Measurements from ENCODE around the gene PRR22. TPM values are rescaled to one million over a fixed set of nuclear protein-coding genes. Genes with fewer than 3 reads are reported as not detected.

The PRR22 gene
- total RNA-seq (2014; rRNA removed; shearing (Covaris generic)) = 2.0 and 3.1 TPM in 2 replicates
- polyA plus RNA-seq (2015; cell fraction: cytosol; rRNA removed) = 1.1 and 1.9 TPM in 2 replicates
- 18.8 and 21.0 TPM in 2 replicates for polyA plus RNA-seq (2015; cell fraction: nucleus; rRNA removed)

GRCh38 chr19:5784581-5785147 is at the start of gene PRR22:
Gene PRR22, minus strand, starts transcription at chr19:5784746. Its CDS starts 86 bp downstream, at chr19:5784660.
- in situ Hi-C loops (cut with HindIII; ENCODE audit: low pct_unique_long_range_greater_than_20kb, low sequenced_read_pairs) = no loop called here
- DNase-seq (ENCODE audit: low read depth, low spot score) = no peak

- in situ Hi-C loops (cut with HindIII; ENCODE audit: low pct_unique_long_range_greater_than_20kb, low sequenced_read_pairs) = no loop called here
- DNase-seq (ENCODE audit: low read depth, low spot score) = peak; percentile 26
Observed at GRCh38 chr19:5832527-5833216, 48.1 kb upstream of the PRR22 start.

- in situ Hi-C loops (cut with HindIII; ENCODE audit: low pct_unique_long_range_greater_than_20kb, low sequenced_read_pairs) = no loop called here
- no peak for DNase-seq (ENCODE audit: low read depth, low spot score)
Observed at GRCh38 chr19:5832061-5832460, 47.5 kb upstream of the PRR22 start.

- in situ Hi-C loops (cut with HindIII; ENCODE audit: low pct_unique_long_range_greater_than_20kb, low sequenced_read_pairs) = no loop called here
- DNase-seq (ENCODE audit: low read depth, low spot score) = no peak
Observed at GRCh38 chr19:5831159-5831558, 46.6 kb upstream of the PRR22 start.

GRCh38 chr19:5829567-5830310 is 45.2 kb upstream of the PRR22 start:
- in situ Hi-C loops (cut with HindIII; ENCODE audit: low pct_unique_long_range_greater_than_20kb, low sequenced_read_pairs) = no loop called here
- DNase-seq (ENCODE audit: low read depth, low spot score) = no peak

GRCh38 chr19:5828661-5829566 is 44.4 kb upstream of the PRR22 start:
- in situ Hi-C loops (cut with HindIII; ENCODE audit: low pct_unique_long_range_greater_than_20kb, low sequenced_read_pairs) = no loop called here
- DNase-seq (ENCODE audit: low read depth, low spot score) = no peak

- no peak for DNase-seq (ENCODE audit: low read depth, low spot score)
- in situ Hi-C loops (cut with HindIII; ENCODE audit: low pct_unique_long_range_greater_than_20kb, low sequenced_read_pairs) = no loop called here
Observed at GRCh38 chr19:5827891-5828660, 43.5 kb upstream of the PRR22 start.

GRCh38 chr19:5827342-5827890 is 42.9 kb upstream of the PRR22 start:
- DNase-seq (ENCODE audit: low read depth, low spot score) = no peak

GRCh38 chr19:5826531-5827341 is 42.2 kb upstream of the PRR22 start:
- DNase-seq (ENCODE audit: low read depth, low spot score) = no peak

More at GRCh38 chr19:5827342-5827890, 42.9 kb upstream of the PRR22 start:
- in situ Hi-C loops (cut with HindIII; ENCODE audit: low pct_unique_long_range_greater_than_20kb, low sequenced_read_pairs) = no loop called here

GRCh38 chr19:5825178-5825577 is 40.6 kb upstream of the PRR22 start:
- peak; percentile 76 for DNase-seq (ENCODE audit: low read depth, low spot score)

More at GRCh38 chr19:5826531-5827341, 42.2 kb upstream of the PRR22 start:
- in situ Hi-C loops (cut with HindIII; ENCODE audit: low pct_unique_long_range_greater_than_20kb, low sequenced_read_pairs) = no loop called here

GRCh38 chr19:5824751-5825150 is 40.2 kb upstream of the PRR22 start:
- in situ Hi-C loops (cut with HindIII; ENCODE audit: low pct_unique_long_range_greater_than_20kb, low sequenced_read_pairs) = no loop called here
- DNase-seq (ENCODE audit: low read depth, low spot score) = no peak

More at GRCh38 chr19:5825178-5825577, 40.6 kb upstream of the PRR22 start:
- in situ Hi-C loops (cut with HindIII; ENCODE audit: low pct_unique_long_range_greater_than_20kb, low sequenced_read_pairs) = no loop called here

- in situ Hi-C loops (cut with HindIII; ENCODE audit: low pct_unique_long_range_greater_than_20kb, low sequenced_read_pairs) = no loop called here
- peak; percentile 49 for DNase-seq (ENCODE audit: low read depth, low spot score)
Observed at GRCh38 chr19:5823579-5824281, 39.2 kb upstream of the PRR22 start.

GRCh38 chr19:5822181-5822844 is 37.8 kb upstream of the PRR22 start:
- in situ Hi-C loops (cut with HindIII; ENCODE audit: low pct_unique_long_range_greater_than_20kb, low sequenced_read_pairs) = no loop called here
- DNase-seq (ENCODE audit: low read depth, low spot score) = no peak

- DNase-seq (ENCODE audit: low read depth, low spot score) = no peak
- in situ Hi-C loops (cut with HindIII; ENCODE audit: low pct_unique_long_range_greater_than_20kb, low sequenced_read_pairs) = no loop called here
Observed at GRCh38 chr19:5821521-5822180, 37.1 kb upstream of the PRR22 start.

All from SK-MEL-5 (cell line).